Tibial artery (tissue), 4 donors: Measurements from ENCODE around the gene UPK3BL1.
A peak's percentile ranks its signal among the peaks of the same experiment; 100 is the strongest.
"Not testable (repeated sequence)": the region's sequence is repeated elsewhere in the genome, so short reads cannot be mapped to it uniquely, and the experiment has no call there.

Experiments
- DNase-seq, 2 donors: peaks; one replicate each; pipeline ENCODE4 v3.0.0-alpha.2; 2019
- H3K27ac ChIP-seq, 2 donors: fragments of 200-600 bp; sonication (generic) in 1 of 2; 1 replicate in 1 of 2; 2 replicates in 1 of 2; pipeline ENCODE4 v1.5.1; 2018 to 2019; ENCODE audit warnings: mild to moderate bottlenecking in 1 of 2
- H3K27me3 ChIP-seq, 2 donors: fragments of 200-600 bp; sonication (generic) in 1 of 2; one replicate each; pipeline versions ENCODE4 v1.5.1 to v1.6.0; 2016 to 2019
- H3K36me3 ChIP-seq, 3 donors: fragments of 200-600 bp; sonication (generic) in 2 of 3; one replicate each; pipeline ENCODE4 v1.5.1; 2016 to 2019; ENCODE audit warnings: mild to moderate bottlenecking in 2 of 3
- H3K4me1 ChIP-seq, 4 donors: fragments of 200-600 bp; sonication (generic) in 2 of 4; 1 replicate in 3 of 4; 2 replicates in 1 of 4; pipeline ENCODE4 v1.5.1; 2016 to 2019
- H3K4me3 ChIP-seq, 2 donors: fragments of 200-600 bp; sonication (generic) in 1 of 2; 1 replicate in 1 of 2; 2 replicates in 1 of 2; pipeline ENCODE4 v1.5.1; 2018 to 2019; ENCODE audit warnings: mild to moderate bottlenecking in 2 of 2
- H3K9me3 ChIP-seq, 3 donors: fragments of 200-600 bp; sonication (generic) in 1 of 3; one replicate each; pipeline ENCODE4 v1.5.1; 2016 to 2019
- intact Hi-C: fragments of 100-400 bp; cut with DNase I; formaldehyde crosslinking; loops from one replicate; pipeline ENCODE4 v1.15.0; 2023; ENCODE audit warnings: low total_unique reads

UPK3BL1 gene

GRCh38 chr7:102642691-102643090 is at the start of gene UPK3BL1:
Gene UPK3BL1 (minus strand): TSS chr7:102642791. CDS start chr7:102642741, 50 bp downstream.
- H3K27ac ChIP-seq, H3K4me1 ChIP-seq, H3K36me3 ChIP-seq, DNase-seq, intact Hi-C loops, H3K27me3 ChIP-seq, H3K9me3 ChIP-seq, H3K4me3 ChIP-seq: not testable (repeated sequence)

DNA sequence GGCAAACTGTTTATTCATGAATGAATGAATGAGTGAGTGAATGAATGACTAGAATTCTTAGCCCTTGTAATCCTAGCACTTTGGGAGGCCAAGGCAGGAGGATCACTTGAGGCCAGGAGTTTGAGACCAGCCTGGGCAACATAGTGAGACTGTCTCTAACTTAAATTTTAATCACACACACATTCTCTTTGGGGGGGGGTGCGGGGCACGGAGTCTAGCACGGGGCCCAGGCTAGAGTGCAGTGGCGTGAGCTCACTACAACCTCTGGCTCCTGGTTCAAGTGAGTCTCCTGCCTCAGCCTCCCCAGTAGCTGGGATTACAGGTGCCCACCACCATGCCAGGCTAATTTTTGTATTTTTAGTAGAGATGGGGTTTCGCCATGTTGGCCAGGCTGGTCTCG is 48.0 kb upstream of the UPK3BL1 start:
- DNase-seq, result peak in 1 of 2 donors; percentile 54
- H3K36me3 ChIP-seq, H3K4me3 ChIP-seq, intact Hi-C loops, H3K9me3 ChIP-seq, H3K4me1 ChIP-seq, H3K27me3 ChIP-seq, H3K27ac ChIP-seq: not testable (repeated sequence)

- intact Hi-C loops, H3K36me3 ChIP-seq, H3K4me1 ChIP-seq, H3K9me3 ChIP-seq, H3K27me3 ChIP-seq, H3K27ac ChIP-seq, DNase-seq: not testable (repeated sequence)
- H3K4me3 ChIP-seq, result peak overlapping the region in 1 of 2 donors; percentile 40
Observed at GRCh38 chr7:102689436-102690282, 47.1 kb upstream of the UPK3BL1 start.

GRCh38 chr7:102688299-102689036 is 45.9 kb upstream of the UPK3BL1 start:
- DNase-seq, intact Hi-C loops, H3K27ac ChIP-seq, H3K36me3 ChIP-seq, H3K4me1 ChIP-seq, H3K4me3 ChIP-seq, H3K9me3 ChIP-seq, H3K27me3 ChIP-seq: not testable (repeated sequence)

GRCh38 chr7:102682560-102682959 is 40.0 kb upstream of the UPK3BL1 start:
- H3K4me3 ChIP-seq, intact Hi-C loops, H3K27ac ChIP-seq, H3K36me3 ChIP-seq, H3K4me1 ChIP-seq, DNase-seq, H3K9me3 ChIP-seq, H3K27me3 ChIP-seq: not testable (repeated sequence)

DNA sequence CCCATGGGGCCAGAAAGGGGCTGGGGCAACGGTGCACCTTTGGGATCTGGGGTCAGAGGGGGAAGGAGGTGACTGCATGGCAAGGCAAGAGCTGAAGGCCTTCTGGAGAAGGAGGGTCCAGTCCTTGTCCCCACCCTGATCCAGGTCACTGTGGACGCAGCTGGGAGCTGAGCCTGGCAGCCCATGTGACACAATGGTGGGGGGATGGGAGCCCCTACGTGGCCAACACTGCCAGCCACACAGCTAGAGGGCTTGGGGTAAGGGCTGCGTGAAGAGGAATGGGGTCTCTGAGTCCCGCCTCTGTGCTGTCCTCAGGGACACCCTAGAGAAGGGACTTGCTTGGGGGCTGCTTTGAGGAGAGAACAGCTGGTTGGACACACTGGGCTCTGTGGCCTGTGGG is 38.2 kb upstream of the UPK3BL1 start:
- H3K36me3 ChIP-seq, H3K27me3 ChIP-seq, H3K27ac ChIP-seq, H3K4me1 ChIP-seq, DNase-seq, H3K4me3 ChIP-seq, H3K9me3 ChIP-seq, intact Hi-C loops: not testable (repeated sequence)

DNA sequence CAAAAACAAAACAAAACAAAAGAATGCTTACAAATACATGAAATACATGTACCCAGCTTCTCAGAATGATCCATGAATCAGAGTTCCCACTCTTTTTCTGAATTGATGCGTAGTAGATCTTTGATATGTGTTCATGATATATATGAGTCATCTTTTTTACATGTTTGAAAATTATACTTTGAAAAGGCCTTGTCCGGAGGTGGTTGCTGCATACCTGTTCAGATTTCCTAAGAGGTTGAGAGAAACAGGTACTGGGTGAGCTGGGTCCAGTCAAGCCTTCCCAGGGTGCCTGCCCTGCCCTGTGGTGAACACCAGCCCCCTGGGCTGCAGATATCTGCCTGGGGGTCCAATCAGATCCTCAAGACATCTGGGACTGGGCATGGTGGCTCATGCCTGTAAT is 33.0 kb upstream of the UPK3BL1 start:
- H3K27ac ChIP-seq, H3K36me3 ChIP-seq, intact Hi-C loops, H3K9me3 ChIP-seq, H3K27me3 ChIP-seq, DNase-seq, H3K4me1 ChIP-seq, H3K4me3 ChIP-seq: not testable (repeated sequence)

DNA sequence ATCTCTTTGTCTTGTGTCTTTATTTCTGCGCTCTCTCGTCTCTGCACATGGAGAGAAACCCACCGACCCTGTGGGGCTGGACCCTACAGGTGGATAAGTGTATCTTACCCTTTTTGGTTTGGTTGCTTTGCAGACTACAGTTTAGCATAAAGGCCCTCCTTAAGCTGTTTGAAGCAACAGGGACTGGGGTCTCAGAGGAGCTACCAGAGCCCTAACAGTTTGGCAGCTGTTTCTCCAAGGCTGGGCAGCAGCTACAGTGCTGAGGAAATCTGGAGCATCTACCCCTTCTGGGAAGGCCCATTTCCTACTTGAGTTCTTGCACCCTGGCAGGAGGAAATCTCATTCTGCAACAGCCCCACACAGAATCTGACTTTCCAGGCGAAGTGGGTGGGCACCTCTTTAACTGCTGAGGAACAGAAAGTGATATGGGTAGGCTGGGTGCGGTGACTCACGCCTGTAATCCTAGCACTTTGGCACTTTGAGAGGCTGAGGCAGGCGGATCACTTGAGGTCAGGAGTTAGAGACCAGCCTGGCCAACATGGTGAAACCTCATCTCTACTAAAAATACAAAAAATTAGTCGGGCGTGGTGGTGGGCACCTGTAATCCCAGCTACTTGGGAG is 31.0 kb upstream of the UPK3BL1 start:
- intact Hi-C loops, H3K4me3 ChIP-seq, H3K36me3 ChIP-seq, H3K4me1 ChIP-seq, H3K27me3 ChIP-seq, DNase-seq, H3K27ac ChIP-seq, H3K9me3 ChIP-seq: not testable (repeated sequence)

DNA sequence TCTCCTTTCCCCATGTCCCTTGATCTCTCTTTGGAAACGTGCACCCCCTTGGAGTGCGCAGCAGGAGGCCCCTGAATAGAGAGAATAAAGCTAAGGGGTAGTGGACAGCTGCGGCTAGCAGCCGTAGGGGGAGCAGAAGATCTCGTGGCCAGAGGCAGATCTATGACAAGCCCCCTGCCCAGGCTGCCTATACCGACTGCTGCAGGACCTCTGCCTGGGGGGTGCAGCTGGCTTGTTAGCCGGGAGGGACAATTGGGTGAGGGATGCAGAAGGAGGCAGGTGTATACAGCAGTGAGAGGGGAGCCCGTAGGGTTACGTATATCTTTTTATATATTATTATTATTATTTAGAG is 29.3 kb upstream of the UPK3BL1 start:
- H3K27ac ChIP-seq, H3K9me3 ChIP-seq, H3K27me3 ChIP-seq, DNase-seq, intact Hi-C loops, H3K36me3 ChIP-seq, H3K4me1 ChIP-seq: not testable (repeated sequence)
- peak overlapping the region in 1 of 2 donors; percentile 54 for H3K4me3 ChIP-seq

GRCh38 chr7:102671166-102671955 is 28.8 kb upstream of the UPK3BL1 start, which contains the start of gene POLR2J2:
Gene POLR2J2 (minus strand): TSS chr7:102671663. CDS start chr7:102671601, 62 bp downstream.
- H3K27ac ChIP-seq, H3K9me3 ChIP-seq, H3K27me3 ChIP-seq, intact Hi-C loops, H3K36me3 ChIP-seq, H3K4me1 ChIP-seq: not testable (repeated sequence)
- DNase-seq, result peak in 1 of 2 donors; percentile 58
- peak within 1 kb of the TSS; percentile 47 to 54 for H3K4me3 ChIP-seq

- peak in 1 of 2 donors; percentile 29 for DNase-seq
- H3K4me3 ChIP-seq, H3K27ac ChIP-seq, intact Hi-C loops, H3K4me1 ChIP-seq, H3K9me3 ChIP-seq, H3K27me3 ChIP-seq, H3K36me3 ChIP-seq: not testable (repeated sequence)
Observed at GRCh38 chr7:102667523-102667922, 24.9 kb upstream of the UPK3BL1 start.

GRCh38 chr7:102666850-102667249 is 24.3 kb upstream of the UPK3BL1 start:
- H3K27me3 ChIP-seq, H3K36me3 ChIP-seq, H3K27ac ChIP-seq, H3K4me3 ChIP-seq, H3K9me3 ChIP-seq, intact Hi-C loops, DNase-seq, H3K4me1 ChIP-seq: not testable (repeated sequence)

DNA sequence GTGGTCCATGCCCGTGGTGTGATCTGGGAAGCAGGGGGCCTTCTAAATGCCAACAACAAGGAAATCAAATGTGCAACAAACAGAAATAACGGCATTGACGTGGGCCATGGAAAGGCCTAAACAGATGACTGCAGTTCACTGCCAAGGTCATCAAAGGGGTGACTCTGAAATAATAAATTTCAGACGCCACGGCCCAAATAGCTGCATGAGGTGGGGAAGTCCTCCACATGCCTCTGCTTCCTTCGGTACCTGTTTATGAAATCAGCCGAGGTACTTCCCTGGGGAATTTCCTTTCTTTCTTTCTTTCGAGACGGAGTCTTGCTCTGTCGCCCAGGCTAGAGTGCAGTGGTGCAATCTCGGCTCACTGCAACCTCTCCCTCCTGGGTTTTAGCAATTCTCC is 22.2 kb upstream of the UPK3BL1 start:
- H3K4me3 ChIP-seq, H3K4me1 ChIP-seq, H3K36me3 ChIP-seq, DNase-seq, H3K27me3 ChIP-seq, intact Hi-C loops, H3K9me3 ChIP-seq, H3K27ac ChIP-seq: not testable (repeated sequence)
